Endodermal cell (in vitro differentiated cells): ENCODE data around the gene RALA. TPM values are rescaled to one million over a fixed set of nuclear protein-coding genes. Genes with fewer than 3 reads are reported as not detected.
A peak's percentile ranks its signal among the peaks of the same experiment; 100 is the strongest.

Experiments used
- DNase-seq: peaks from one replicate; pipeline ENCODE4 v3.0.0-alpha.2; 2017
- H3K27ac ChIP-seq: 2 replicates; pipeline ENCODE4 v1.5.1; 2013; ENCODE audit warnings: mild to moderate bottlenecking, low read depth, low read length, moderate library complexity
- H3K27me3 ChIP-seq: 2 replicates; pipeline ENCODE4 v1.6.1; 2013; ENCODE audit warnings: mild to moderate bottlenecking, low read length, moderate library complexity; ENCODE audit not compliant: insufficient read depth, control insufficient read depth, poor library complexity, severe bottlenecking
- H3K36me3 ChIP-seq: 2 replicates; pipeline ENCODE4 v1.7.0; 2013; ENCODE audit warnings: mild to moderate bottlenecking, low read length, moderate library complexity; ENCODE audit not compliant: control insufficient read depth, insufficient read depth
- H3K4me1 ChIP-seq: one replicate; pipeline ENCODE4 v1.7.0; 2013; ENCODE audit warnings: low read length; ENCODE audit not compliant: control insufficient read depth, insufficient read depth
- H3K4me3 ChIP-seq: 2 replicates; pipeline ENCODE4 v1.5.1; 2013; ENCODE audit warnings: mild to moderate bottlenecking, low read length, moderate library complexity
- H3K9ac ChIP-seq: 2 replicates; pipeline ENCODE4 v1.6.1; 2013; ENCODE audit warnings: mild to moderate bottlenecking, low read length, moderate library complexity; ENCODE audit not compliant: poor library complexity, severe bottlenecking; ENCODE audit errors: extremely low read depth
- H3K9me3 ChIP-seq: 2 replicates; pipeline ENCODE4 v1.6.1; 2013; ENCODE audit warnings: mild to moderate bottlenecking, low read length, moderate library complexity; ENCODE audit not compliant: control insufficient read depth
- H3K27ac Mint-ChIP-seq: 2 replicates; pipeline ENCODE4 v1.8.0; 2020; ENCODE audit warnings: mixed read lengths
- H3K27me3 Mint-ChIP-seq: 2 replicates; pipeline ENCODE4 v1.8.0; 2021; ENCODE audit warnings: mild to moderate bottlenecking, mixed read lengths; ENCODE audit not compliant: insufficient read depth
- H3K36me3 Mint-ChIP-seq: 2 replicates; pipeline ENCODE4 v1.8.0; 2020; ENCODE audit warnings: low read depth, mixed read lengths
- H3K4me1 Mint-ChIP-seq: 2 replicates; pipeline ENCODE4 v1.8.0; 2020; ENCODE audit warnings: mixed read lengths
- H3K4me3 Mint-ChIP-seq: 2 replicates; pipeline ENCODE4 v1.8.0; 2020; ENCODE audit warnings: mild to moderate bottlenecking, moderate library complexity, mixed read lengths
- H3K9me3 Mint-ChIP-seq: 2 replicates; pipeline ENCODE4 v1.8.0; 2020; ENCODE audit warnings: mild to moderate bottlenecking, mixed read lengths
- WGBS, 2 experiments: methylation state at CpG; one replicate each; pipeline versions ENCODE4 v1.1.5 to v1.1.7; 2013; ENCODE audit warnings: missing lambda C conversion rate in 2 of 2, mixed read lengths in 1 of 2; ENCODE audit not compliant: insufficient coverage in 1 of 2, insufficient read length in 1 of 2; 5-methylcytosine and 5-hydroxymethylcytosine counted together
- total RNA-seq, 2 donors: library from RNA; stranded (reverse); fragmentation: NEBNext Ultra II Directional in 1 of 2; extraction: Animal tissue kit (Norgen Biotek cat#: 25700) in 1 of 2; gene quantifications; 2 replicates in 1 of 2; 3 replicates in 1 of 2; pipeline ENCODE4 v1.2.1, GENCODE V29; 2021
- TF ChIP-seq, protein P1 (sequence below): fragments of 200-600 bp; sonication (generic); conservative IDR thresholded peaks from 2 replicates; pipeline ENCODE4 v1.5.0; 2021; ENCODE audit warnings: antibody characterized with exemption, mild to moderate bottlenecking

Gene RALA
- total RNA-seq, 2 donors from 2014 or later, result 43.9 to 46.4 TPM

- H3K27ac ChIP-seq, result peak overlapping the region; percentile 27
- no peaks in the 10 kb centered on the region for H3K27me3 ChIP-seq
- H3K36me3 ChIP-seq, result no peaks in the 10 kb centered on the region
- peak; percentile 72 for DNase-seq
- H3K4me1 ChIP-seq, result no peaks in the 10 kb centered on the region
- Mint-ChIP-seq H3K27me3 (no peaks in the 10 kb centered on the region), H3K4me1 (no peaks in the 10 kb centered on the region), H3K36me3 (peaks cover 39% of the 10 kb centered on the region), H3K4me3 (no peak overlapping the region), H3K9me3 (peaks cover 32% of the 10 kb centered on the region), H3K27ac (no peak overlapping the region)
- no peak overlapping the region for H3K4me3 ChIP-seq
- no peak overlapping the region for H3K9ac ChIP-seq
- WGBS, 2 experiments, result 81 to 91% methylated on average over 6 to 17 of the region's 17 CpGs
- TF ChIP-seq, protein P1, sequence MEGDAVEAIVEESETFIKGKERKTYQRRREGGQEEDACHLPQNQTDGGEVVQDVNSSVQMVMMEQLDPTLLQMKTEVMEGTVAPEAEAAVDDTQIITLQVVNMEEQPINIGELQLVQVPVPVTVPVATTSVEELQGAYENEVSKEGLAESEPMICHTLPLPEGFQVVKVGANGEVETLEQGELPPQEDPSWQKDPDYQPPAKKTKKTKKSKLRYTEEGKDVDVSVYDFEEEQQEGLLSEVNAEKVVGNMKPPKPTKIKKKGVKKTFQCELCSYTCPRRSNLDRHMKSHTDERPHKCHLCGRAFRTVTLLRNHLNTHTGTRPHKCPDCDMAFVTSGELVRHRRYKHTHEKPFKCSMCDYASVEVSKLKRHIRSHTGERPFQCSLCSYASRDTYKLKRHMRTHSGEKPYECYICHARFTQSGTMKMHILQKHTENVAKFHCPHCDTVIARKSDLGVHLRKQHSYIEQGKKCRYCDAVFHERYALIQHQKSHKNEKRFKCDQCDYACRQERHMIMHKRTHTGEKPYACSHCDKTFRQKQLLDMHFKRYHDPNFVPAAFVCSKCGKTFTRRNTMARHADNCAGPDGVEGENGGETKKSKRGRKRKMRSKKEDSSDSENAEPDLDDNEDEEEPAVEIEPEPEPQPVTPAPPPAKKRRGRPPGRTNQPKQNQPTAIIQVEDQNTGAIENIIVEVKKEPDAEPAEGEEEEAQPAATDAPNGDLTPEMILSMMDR, result no peak
- H3K9me3 ChIP-seq, result peaks cover 31% of the 10 kb centered on the region
Measured at GRCh38 chr7:39754326-39755120, 131.2 kb downstream of the RALA start.

- WGBS, 2 experiments, result 80% methylated on average over 2 to 4 of the region's 4 CpGs
- peaks cover 29% of the 10 kb centered on the region for H3K9me3 Mint-ChIP-seq
- no peak overlapping the region for H3K27ac Mint-ChIP-seq
- no peaks in the 10 kb centered on the region for H3K27me3 ChIP-seq
- TF ChIP-seq, protein P1, result no peak
- H3K36me3 ChIP-seq, result no peaks in the 10 kb centered on the region
- no peak overlapping the region for H3K9ac ChIP-seq
- H3K27ac ChIP-seq, result no peak overlapping the region
- H3K4me3 Mint-ChIP-seq, result no peak overlapping the region
- peaks cover 4% of the 10 kb centered on the region for H3K4me1 ChIP-seq
- H3K4me1 Mint-ChIP-seq, result peaks cover 13% of the 10 kb centered on the region
- DNase-seq, result no peak
- H3K36me3 Mint-ChIP-seq, result peaks cover 30% of the 10 kb centered on the region
- H3K4me3 ChIP-seq, result no peak overlapping the region
- no peaks in the 10 kb centered on the region for H3K27me3 Mint-ChIP-seq
- peaks cover 31% of the 10 kb centered on the region for H3K9me3 ChIP-seq
Measured at GRCh38 chr7:39757604-39758003, 134.2 kb downstream of the RALA start.

Other genes with a start within 250 kb of the RALA start
- 10 to 100 TPM; 20.9 to 30.0 TPM for gene YAE1, start 57.2 kb upstream of the RALA start, total RNA-seq